Prostate gland (tissue), 2 donors: Measurements from ENCODE around the gene NR6A1.

ENCODE experiments used
- CTCF ChIP-seq, 4 experiments: fragments of 200-600 bp in 2 of 4; fragments of 450-650 bp in 2 of 4; sonication (generic) in 2 of 4; IDR thresholded peaks; 1 replicate in 3 of 4; 2 replicates in 1 of 4; pipeline ENCODE4 v1.5.1; 2016 to 2019; ENCODE audit warnings: antibody characterized with exemption in 4 of 4, mild to moderate bottlenecking in 2 of 4, moderate library complexity in 2 of 4
- POLR2A ChIP-seq: fragments of 450-650 bp; IDR thresholded peaks from one replicate; pipeline ENCODE4 v1.6.1; 2016; ENCODE audit warnings: antibody characterized with exemption, mild to moderate bottlenecking
- POLR2AphosphoS5 ChIP-seq: sonication (generic); formaldehyde crosslinking; IDR thresholded peaks from one replicate; pipeline ENCODE4 v1.6.1; 2017; ENCODE audit warnings: antibody characterized with exemption

GRCh38 chr9:124517600-124517999 is 253.5 kb downstream of the NR6A1 start:
- no peak for TF ChIP-seq POLR2A
- no peak for TF ChIP-seq CTCF (IDR thresholded peaks at IDR 0.05)
- no peak for TF ChIP-seq POLR2AphosphoS5
